Upper lobe of right lung (tissue), 1 donor: ENCODE data around the gene SRPK1. TPM values are rescaled to one million over a fixed set of nuclear protein-coding genes. Genes with fewer than 3 reads are reported as not detected.

Experiments
- ATAC-seq: fragments of 200-7000 bp; cut with Tn5 transposase; one replicate; pipeline ENCODE4 v1.9.1; 2020; ENCODE audit warnings: mild to moderate bottlenecking, moderate library complexity
- DNase-seq: peaks from one replicate; pipeline ENCODE4 v3.0.0-alpha.2; 2020
- H3K27ac ChIP-seq: fragments of 200-600 bp; one replicate; pipeline ENCODE4 v1.8.0; 2022
- H3K27me3 ChIP-seq: fragments of 200-600 bp; one replicate; pipeline ENCODE4 v1.8.0; 2022; ENCODE audit warnings: mild to moderate bottlenecking
- H3K36me3 ChIP-seq: fragments of 200-600 bp; one replicate; pipeline ENCODE4 v1.8.0; 2022
- H3K4me1 ChIP-seq: fragments of 200-600 bp; one replicate; pipeline ENCODE4 v1.8.0; 2022
- H3K4me3 ChIP-seq: fragments of 200-600 bp; one replicate; pipeline ENCODE4 v1.8.0; 2022; ENCODE audit warnings: mild to moderate bottlenecking
- H3K9me3 ChIP-seq: fragments of 200-600 bp; one replicate; pipeline ENCODE4 v1.8.0; 2022
- CTCF ChIP-seq: fragments of 200-600 bp; IDR thresholded peaks from one replicate; pipeline ENCODE4 v1.8.0; 2022; ENCODE audit warnings: antibody characterized with exemption
- intact Hi-C: fragments of 100-400 bp; cut with DNase I; formaldehyde crosslinking; loops from one replicate; pipeline ENCODE4 v1.11.0; 2022
- total RNA-seq: library from RNA; stranded (reverse); fragmentation: NEBNext Ultra II Directional; extraction: Animal tissue kit (Norgen Biotek cat#: 25700); gene quantifications from one replicate; pipeline ENCODE4 v1.2.1, GENCODE V29; 2021
- donor health status: DM: no; HTN: yes; CAD: no; lungs with severe emphysema.

The SRPK1 gene
- total RNA-seq, 1 donor from 2014 or later, result 40.6 TPM

GRCh38 chr6:35962779-35963560 lies 42.1 kb upstream of the SRPK1 start:
- no peak overlapping the region for H3K27ac ChIP-seq
- no peaks in the 10 kb centered on the region for H3K9me3 ChIP-seq
- H3K36me3 ChIP-seq, result no peaks in the 10 kb centered on the region
- H3K4me1 ChIP-seq, result no peaks in the 10 kb centered on the region
- intact Hi-C loops, result no loop called here
- DNase-seq (no peak), ATAC-seq (no peak)
- no peaks in the 10 kb centered on the region for H3K27me3 ChIP-seq
- no peak overlapping the region for H3K4me3 ChIP-seq
- TF ChIP-seq CTCF, result no peak

GRCh38 chr6:35960187-35960586 lies 39.3 kb upstream of the SRPK1 start:
- Histone ChIP-seq H3K27ac (no peak overlapping the region), H3K36me3 (no peaks in the 10 kb centered on the region), H3K27me3 (no peaks in the 10 kb centered on the region), H3K9me3 (no peaks in the 10 kb centered on the region), H3K4me3 (no peak overlapping the region), H3K4me1 (no peaks in the 10 kb centered on the region)
- intact Hi-C loops, result no loop called here
- no peak for DNase-seq
- TF ChIP-seq CTCF, result no peak
- no peak for ATAC-seq

GRCh38 chr6:35955970-35956369 lies 35.1 kb upstream of the SRPK1 start:
- H3K4me3 ChIP-seq, result no peak overlapping the region
- H3K4me1 ChIP-seq, result no peaks in the 10 kb centered on the region
- H3K36me3 ChIP-seq, result no peaks in the 10 kb centered on the region
- H3K27me3 ChIP-seq, result no peaks in the 10 kb centered on the region
- H3K9me3 ChIP-seq, result no peaks in the 10 kb centered on the region
- peak; percentile 18 for TF ChIP-seq CTCF
- ATAC-seq (no peak), DNase-seq (no peak)
- intact Hi-C loops, result no loop called here
- no peak overlapping the region for H3K27ac ChIP-seq

- no peak for ATAC-seq
- no peaks in the 10 kb centered on the region for H3K9me3 ChIP-seq
- no peaks in the 10 kb centered on the region for H3K4me1 ChIP-seq
- DNase-seq, result no peak
- no peak overlapping the region for H3K4me3 ChIP-seq
- TF ChIP-seq CTCF, result no peak
- H3K36me3 ChIP-seq, result no peaks in the 10 kb centered on the region
- H3K27ac ChIP-seq, result no peak overlapping the region
- H3K27me3 ChIP-seq, result no peaks in the 10 kb centered on the region
- intact Hi-C loops, result no loop called here
Measured at GRCh38 chr6:35955521-35955920, 34.6 kb upstream of the SRPK1 start.

- DNase-seq, result no peak
- no peak for TF ChIP-seq CTCF
Measured at GRCh38 chr6:35955071-35955470, 34.2 kb upstream of the SRPK1 start.

More at GRCh38 chr6:35955071-35955470, 34.2 kb upstream of the SRPK1 start:
- H3K4me3 ChIP-seq, result no peak overlapping the region
- H3K27me3 ChIP-seq, result no peaks in the 10 kb centered on the region
- no peaks in the 10 kb centered on the region for H3K36me3 ChIP-seq
- intact Hi-C loops, result no loop called here
- no peak overlapping the region for H3K27ac ChIP-seq
- H3K9me3 ChIP-seq, result no peaks in the 10 kb centered on the region
- no peaks in the 10 kb centered on the region for H3K4me1 ChIP-seq
- no peak for ATAC-seq
